Kidney (tissue), 14 donors: Measurements from ENCODE around the gene FBP2. TPM values are rescaled to one million over a fixed set of nuclear protein-coding genes. Genes with fewer than 3 reads are reported as not detected.

ENCODE experiments used
- DNase-seq, 5 donors: peaks; one replicate each; pipeline ENCODE4 v3.0.0-alpha.2; 2013 to 2020
- FAIRE-seq: peaks from 2 replicates; lab custom pipeline; 2012; peaks lifted over from hg19 to GRCh38; lab: Jason Lieb, UNC
- H3K27ac ChIP-seq, 2 donors: one replicate each; pipeline ENCODE4 v1.7.0; 2013; ENCODE audit warnings: low read depth in 2 of 2, low read length in 2 of 2, inconsistent platforms in 1 of 2
- H3K27me3 ChIP-seq: one replicate; pipeline ENCODE4 v1.7.1; 2013; ENCODE audit warnings: low read length, inconsistent platforms; ENCODE audit not compliant: control insufficient read depth, insufficient read depth
- H3K36me3 ChIP-seq, 3 donors: one replicate each; pipeline versions ENCODE4 v1.7.0 to v1.7.1; 2013; ENCODE audit warnings: low read length in 3 of 3, control low read depth in 1 of 3, inconsistent platforms in 1 of 3; ENCODE audit not compliant: insufficient read depth in 3 of 3, control insufficient read depth in 2 of 3
- H3K4me1 ChIP-seq, 3 donors: one replicate each; pipeline versions ENCODE4 v1.7.0 to v1.7.1; 2013; ENCODE audit warnings: low read length in 3 of 3, inconsistent platforms in 1 of 3, low read depth in 1 of 3; ENCODE audit not compliant: control insufficient read depth in 2 of 3, insufficient read depth in 2 of 3
- H3K4me3 ChIP-seq, 3 donors: one replicate each; pipeline versions ENCODE4 v1.7.0 to v1.8.1; 2013; ENCODE audit warnings: low read length in 3 of 3, control low read depth in 1 of 3, inconsistent platforms in 1 of 3
- H3K9ac ChIP-seq, 3 donors: one replicate each; pipeline versions ENCODE4 v1.7.0 to v1.7.1; 2013; ENCODE audit warnings: low read length in 3 of 3, control low read depth in 1 of 3, inconsistent platforms in 1 of 3
- H3K9me3 ChIP-seq, 3 donors: one replicate each; pipeline versions ENCODE4 v1.7.0 to v1.7.1; 2013; ENCODE audit warnings: low read length in 3 of 3, control low read depth in 1 of 3, inconsistent platforms in 1 of 3; ENCODE audit not compliant: control insufficient read depth in 2 of 3, insufficient read depth in 1 of 3
- CTCF ChIP-seq: IDR thresholded peaks from 3 replicates; pipeline ENCODE4 v1.5.1; 2012; ENCODE audit warnings: mild to moderate bottlenecking, moderate library complexity, borderline replicate concordance; ENCODE audit not compliant: insufficient read depth; ENCODE audit errors: extremely low read depth
- intact Hi-C: fragments of 100-400 bp; cut with DNase I; formaldehyde crosslinking; loops from one replicate; pipeline ENCODE4 v1.11.1; 2022
- polyA plus RNA-seq: library from polyadenylated mRNA; stranded (reverse); fragments of 350-450 nt; fragmentation: Illumina TruSeq; extraction: RNeasy Lipid Tissue Mini Kit (QIAGEN cat#74804); gene quantifications from one replicate; pipeline ENCODE4 v1.2.3, GENCODE V29; 2014; ENCODE audit warnings: low read depth, low replicate concordance; ENCODE audit not compliant: insufficient read depth
- total RNA-seq: library from RNA; stranded (reverse); fragmentation: NEBNext Ultra II Directional; extraction: Animal tissue kit (Norgen Biotek cat#: 25700); gene quantifications from one replicate; pipeline ENCODE4 v1.2.1, GENCODE V29; 2021
- donor health status: control.
- donor health status: control.
- donor health status: control.
- donor health status: control.
- donor health status: control.
- donor health status: DM: yes; HTN: yes; CAD: no.
- donor health status: Normal renal cell carcinoma (clear cell type).

FBP2 gene
- total and polyA plus RNA-seq, 2 donors from 2014 or later = not detected

DNA sequence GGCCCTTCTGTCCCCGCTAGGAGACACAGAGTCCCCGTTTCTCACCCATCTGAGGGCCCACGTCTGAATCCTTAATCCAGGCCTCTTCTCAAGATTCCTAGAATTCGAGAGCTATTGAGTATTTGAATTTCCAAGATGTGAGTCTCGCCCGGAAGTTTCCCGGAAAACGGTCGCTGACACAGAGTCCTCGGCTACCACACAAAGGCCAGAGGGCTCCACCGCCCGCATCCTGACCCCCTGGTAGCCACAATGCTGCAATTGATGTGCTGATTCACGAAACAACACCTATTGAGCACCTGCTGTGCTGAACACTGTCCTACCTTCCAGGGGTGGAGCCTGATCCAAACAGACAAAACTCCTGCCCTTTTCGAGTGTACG is 46.4 kb upstream of the FBP2 start:
- H3K4me3 ChIP-seq = peak overlapping the region in 2 of 3 donors; percentile 65 to 80
- H3K9ac ChIP-seq = peak overlapping the region in 1 of 3 donors; percentile 40
- H3K27ac ChIP-seq = peak overlapping the region; percentile 63 to 85
- FAIRE-seq = no peak
- no peak for TF ChIP-seq CTCF
- H3K27me3 ChIP-seq = no peaks in the 10 kb centered on the region
- no peaks in the 10 kb centered on the region for H3K9me3 ChIP-seq
- DNase-seq = no peak
- intact Hi-C loops = no loop called here
- peaks cover 0 to 4% (median 0%) of the 10 kb centered on the region in 3 donors for H3K4me1 ChIP-seq
- no peaks in the 10 kb centered on the region for H3K36me3 ChIP-seq

DNA sequence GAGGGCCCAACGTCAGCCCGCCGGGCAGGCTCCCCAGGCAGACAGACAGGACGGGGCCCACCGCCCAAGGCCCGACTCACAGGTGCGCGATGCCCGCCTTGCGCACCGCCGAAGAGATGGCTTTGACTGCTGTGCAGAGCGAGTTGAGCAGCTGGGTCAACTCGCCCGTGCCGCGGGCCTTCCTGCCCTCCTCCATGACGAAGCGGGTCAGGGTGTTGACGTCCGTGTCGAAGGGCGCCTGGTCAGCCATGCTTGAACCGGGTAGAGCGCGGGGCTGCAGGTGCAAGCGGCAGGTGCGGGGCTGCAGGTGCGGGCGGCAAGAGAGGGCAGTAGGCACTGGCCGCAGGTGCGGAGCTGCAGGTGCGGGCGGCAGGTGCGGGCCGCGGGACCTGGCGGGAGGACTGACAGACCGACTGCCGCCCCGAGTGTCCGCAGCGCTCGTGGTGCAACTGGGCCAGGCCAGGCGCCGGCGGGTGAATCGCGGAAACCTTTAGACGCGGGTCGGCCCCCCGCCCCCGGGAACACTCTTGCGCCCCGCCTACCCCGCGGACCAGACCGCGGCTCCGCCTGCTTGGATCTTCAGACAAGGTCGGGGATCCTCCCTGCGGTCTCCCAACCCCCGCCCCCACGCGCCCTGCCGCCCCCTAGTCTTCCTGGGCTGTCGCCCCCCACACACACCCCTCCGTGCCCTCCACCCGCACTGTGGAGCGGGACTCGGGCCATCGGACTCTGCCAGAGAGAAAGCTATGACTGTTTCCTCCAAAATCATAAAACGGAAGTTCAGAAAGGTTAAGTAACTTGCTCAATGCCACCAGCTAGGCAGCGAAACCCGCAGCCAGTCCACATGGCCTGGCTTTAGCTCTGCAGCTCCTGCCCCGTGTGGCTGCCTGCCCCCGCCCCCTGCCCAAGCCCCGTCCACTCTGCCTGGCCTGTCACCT is 45.7 kb upstream of the FBP2 start, which contains the start of gene FBP1:
Gene FBP1 (minus strand): TSS at position 458 of the 938 bp plus-strand sequence. CDS start 208 bp downstream, at position 250.
- H3K36me3 ChIP-seq = no peaks in the 10 kb centered on the region
- intact Hi-C loops = no loop called here
- H3K27ac ChIP-seq = peak within 1 kb of the TSS; percentile 63 to 90
- no peaks in the 10 kb centered on the region for H3K9me3 ChIP-seq
- DNase-seq (peak; percentile 63 to 84 (median 71)), FAIRE-seq (no peak)
- no peaks in the 10 kb centered on the region for H3K27me3 ChIP-seq
- peak within 1 kb of the TSS in 2 of 3 donors; percentile 24 to 82 for H3K9ac ChIP-seq
- H3K4me1 ChIP-seq = peaks cover 0 to 4% (median 0%) of the 10 kb centered on the region in 3 donors
- no peak for TF ChIP-seq CTCF
- peak within 1 kb of the TSS; percentile 3 to 80 (median 65) for H3K4me3 ChIP-seq

GRCh38 chr9:94638335-94639060 is 44.9 kb upstream of the FBP2 start:
- peak overlapping the region in 1 of 3 donors; percentile 82 for H3K9ac ChIP-seq
- intact Hi-C loops = no loop called here
- peak overlapping the region in 1 of 2 donors; percentile 90 for H3K27ac ChIP-seq
- H3K27me3 ChIP-seq = no peaks in the 10 kb centered on the region
- H3K4me1 ChIP-seq = peaks cover 0 to 4% (median 0%) of the 10 kb centered on the region in 3 donors
- DNase-seq = peak in 1 of 5 donors; percentile 55
- H3K4me3 ChIP-seq = peak overlapping the region; percentile 3 to 80 (median 55)
- no peaks in the 10 kb centered on the region for H3K9me3 ChIP-seq
- FAIRE-seq = no peak
- no peak for TF ChIP-seq CTCF
- H3K36me3 ChIP-seq = no peaks in the 10 kb centered on the region
